Inferior parietal cortex (tissue), 1 donor: ENCODE results near the gene RNF19B.
"Not testable (repeated sequence)": the region's sequence is repeated elsewhere in the genome, so short reads cannot be mapped to it uniquely, and the experiment has no call there.

Experiments used
- DNase-seq: peaks from one replicate; pipeline ENCODE4 v3.0.0-alpha.2; 2016; ENCODE audit errors: extremely low spot score

The RNF19B gene

GRCh38 chr1:32931760-32932159 is 32.8 kb downstream of the RNF19B start:
- no peak for DNase-seq

GRCh38 chr1:32929366-32929765 is 35.2 kb downstream of the RNF19B start:
- no peak for DNase-seq

- no peak for DNase-seq
These were observed 35.9 kb downstream of the RNF19B start for GRCh38 chr1:32928715-32929114.

- DNase-seq: no peak
These were observed 36.3 kb downstream of the RNF19B start for GRCh38 chr1:32928285-32928684.

GRCh38 chr1:32927441-32927840 is 37.2 kb downstream of the RNF19B start:
- no peak for DNase-seq

- DNase-seq: no peak
These were observed 38.0 kb downstream of the RNF19B start for GRCh38 chr1:32926562-32926961.

- no peak for DNase-seq
These were observed 39.0 kb downstream of the RNF19B start for GRCh38 chr1:32925403-32926162.

- DNase-seq: no peak
These were observed 39.7 kb downstream of the RNF19B start for GRCh38 chr1:32924881-32925344.

GRCh38 chr1:32920833-32921232 is 43.8 kb downstream of the RNF19B start:
- no peak for DNase-seq

GRCh38 chr1:32919811-32920733 is 44.5 kb downstream of the RNF19B start:
- no peak for DNase-seq

- DNase-seq: no peak
These were observed 46.4 kb downstream of the RNF19B start for GRCh38 chr1:32918179-32918578.

GRCh38 chr1:32917521-32917920 is 47.1 kb downstream of the RNF19B start:
- DNase-seq: no peak

- DNase-seq: no peak
These were observed 48.6 kb downstream of the RNF19B start for GRCh38 chr1:32915766-32916706.

- DNase-seq: no peak
These were observed 54.3 kb downstream of the RNF19B start for GRCh38 chr1:32910319-32910718.

- no peak for DNase-seq
These were observed 57.2 kb downstream of the RNF19B start for GRCh38 chr1:32907435-32907834.

GRCh38 chr1:32906654-32907053 is 58.0 kb downstream of the RNF19B start:
- DNase-seq: no peak

- not testable (repeated sequence) for DNase-seq
These were observed 59.0 kb downstream of the RNF19B start for GRCh38 chr1:32905588-32905987.

GRCh38 chr1:32904797-32905196 is 59.8 kb downstream of the RNF19B start:
- no peak for DNase-seq

GRCh38 chr1:32903991-32904785 is 60.4 kb downstream of the RNF19B start:
- no peak for DNase-seq

GRCh38 chr1:32902535-32902920 is 62.1 kb downstream of the RNF19B start:
- DNase-seq: no peak
